HG03521 (cell line): Measurements from ENCODE around the gene SHF.
"Not testable (repeated sequence)": the region's sequence is repeated elsewhere in the genome, so short reads cannot be mapped to it uniquely, and the experiment has no call there.

Experiments
- ATAC-seq: cut with Tn5 transposase; IDR thresholded peaks from one replicate; pipeline ENCODE4 v1.9.1; 2021; ENCODE audit warnings: mild to moderate bottlenecking, moderate library complexity; ENCODE audit not compliant: unreplicated experiment

The SHF gene, protein sequence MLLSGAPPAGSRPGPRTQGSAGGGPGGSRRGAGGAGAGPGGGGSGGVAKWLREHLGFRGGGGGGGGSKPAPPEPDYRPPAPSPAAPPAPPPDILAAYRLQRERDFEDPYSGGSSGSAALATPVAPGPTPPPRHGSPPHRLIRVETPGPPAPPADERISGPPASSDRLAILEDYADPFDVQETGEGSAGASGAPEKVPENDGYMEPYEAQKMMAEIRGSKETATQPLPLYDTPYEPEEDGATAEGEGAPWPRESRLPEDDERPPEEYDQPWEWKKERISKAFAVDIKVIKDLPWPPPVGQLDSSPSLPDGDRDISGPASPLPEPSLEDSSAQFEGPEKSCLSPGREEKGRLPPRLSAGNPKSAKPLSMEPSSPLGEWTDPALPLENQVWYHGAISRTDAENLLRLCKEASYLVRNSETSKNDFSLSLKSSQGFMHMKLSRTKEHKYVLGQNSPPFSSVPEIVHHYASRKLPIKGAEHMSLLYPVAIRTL

DNA sequence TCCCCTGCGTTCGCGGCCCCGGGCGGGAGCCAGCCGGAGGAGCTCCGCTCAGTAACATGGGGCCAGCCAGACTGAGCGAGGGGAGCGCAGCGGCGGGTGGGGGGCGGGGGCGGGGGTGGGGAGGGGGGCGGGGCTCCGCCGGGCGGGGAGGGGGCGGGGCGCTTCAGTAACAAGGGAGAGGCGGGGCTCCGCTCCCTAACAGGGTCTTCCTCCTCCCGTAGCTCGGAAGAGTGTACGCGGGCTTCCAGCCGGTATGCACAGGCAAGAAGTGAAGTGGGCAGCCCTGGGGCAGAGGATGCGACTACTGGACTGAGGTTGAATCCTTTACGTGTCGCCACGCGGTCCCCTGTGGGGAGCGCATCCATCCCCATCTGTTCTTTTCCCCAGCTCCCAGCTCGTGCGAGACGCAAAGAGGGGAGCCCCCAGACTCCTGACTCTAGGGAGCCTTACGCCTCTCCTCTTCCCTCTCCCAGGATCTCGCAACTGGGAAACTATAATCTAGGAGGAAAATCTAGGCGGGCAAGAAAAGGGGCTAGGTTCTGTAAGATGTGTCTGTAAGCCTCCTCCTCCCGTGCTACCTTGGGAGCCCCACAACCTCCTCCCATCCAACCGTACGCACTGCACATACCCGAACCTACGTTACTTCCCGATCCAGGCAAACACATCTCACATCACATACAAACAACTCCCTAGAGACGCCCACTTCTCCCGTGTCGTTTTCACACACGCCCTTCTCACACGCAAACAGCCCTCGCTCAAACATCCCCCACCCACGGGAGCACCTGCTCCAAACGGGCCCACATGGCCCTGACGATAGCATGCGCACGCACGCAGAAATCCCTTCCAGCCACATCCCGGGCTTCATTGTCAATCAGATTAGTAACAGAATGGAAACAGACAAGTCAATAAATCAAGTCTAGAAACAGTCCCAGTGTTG lies at the start of gene SHF:
SHF (minus strand) TSS at position 73 of the 937 bp plus-strand sequence; CDS start at position 58, 15 bp downstream.
- no peak for ATAC-seq

DNA sequence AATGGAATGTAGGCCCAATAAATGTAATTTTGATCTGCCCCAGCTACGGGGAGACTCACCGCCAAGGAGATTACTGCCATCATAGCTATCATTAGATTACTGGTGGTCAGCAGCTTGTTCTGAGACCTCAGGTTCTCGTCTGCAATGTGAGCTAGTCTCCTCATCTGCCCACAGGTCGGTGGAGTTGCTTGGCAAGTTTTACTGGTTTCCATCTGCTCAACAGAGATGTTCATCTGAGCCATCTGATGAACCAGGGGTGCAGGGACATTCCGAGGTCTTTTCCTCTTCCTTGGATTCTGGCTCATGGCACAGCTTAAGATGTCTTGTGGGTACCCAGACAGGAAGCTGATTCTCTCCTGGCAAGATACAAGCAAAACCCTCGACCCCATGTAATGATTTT lies 49.0 kb upstream of the SHF start:
- ATAC-seq: not testable (repeated sequence)

DNA sequence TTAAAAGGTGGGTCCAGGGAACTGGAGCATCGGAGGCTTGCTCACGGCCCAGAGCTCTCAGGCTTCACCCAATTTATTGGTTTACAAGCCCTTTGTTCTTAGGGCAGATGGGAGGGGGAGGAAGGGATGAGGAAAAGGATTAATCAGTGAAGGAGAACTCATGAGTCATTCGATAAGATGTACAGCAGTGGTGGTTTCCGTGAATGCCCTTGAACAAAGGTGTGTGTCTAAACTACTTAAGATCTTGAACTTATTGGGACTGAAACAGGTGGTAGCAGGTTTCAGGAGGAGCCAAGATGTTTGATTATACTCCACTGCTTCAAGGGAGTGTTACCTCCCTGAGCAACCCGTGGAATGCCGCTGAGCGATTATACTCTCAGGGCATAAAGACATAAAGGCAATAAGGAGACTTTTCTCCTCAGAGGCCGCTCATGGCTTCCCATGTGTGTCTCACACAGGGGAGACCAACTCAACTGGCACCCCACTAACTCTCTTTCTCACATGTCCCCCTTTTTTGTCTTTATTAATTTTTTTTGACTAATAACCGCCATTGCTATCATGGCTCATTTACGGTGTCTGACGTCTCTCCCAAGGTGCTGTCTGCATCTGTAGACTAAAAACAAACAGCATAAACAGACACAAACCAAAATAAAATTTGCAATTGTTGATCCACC lies 46.9 kb upstream of the SHF start:
- ATAC-seq: no peak

DNA sequence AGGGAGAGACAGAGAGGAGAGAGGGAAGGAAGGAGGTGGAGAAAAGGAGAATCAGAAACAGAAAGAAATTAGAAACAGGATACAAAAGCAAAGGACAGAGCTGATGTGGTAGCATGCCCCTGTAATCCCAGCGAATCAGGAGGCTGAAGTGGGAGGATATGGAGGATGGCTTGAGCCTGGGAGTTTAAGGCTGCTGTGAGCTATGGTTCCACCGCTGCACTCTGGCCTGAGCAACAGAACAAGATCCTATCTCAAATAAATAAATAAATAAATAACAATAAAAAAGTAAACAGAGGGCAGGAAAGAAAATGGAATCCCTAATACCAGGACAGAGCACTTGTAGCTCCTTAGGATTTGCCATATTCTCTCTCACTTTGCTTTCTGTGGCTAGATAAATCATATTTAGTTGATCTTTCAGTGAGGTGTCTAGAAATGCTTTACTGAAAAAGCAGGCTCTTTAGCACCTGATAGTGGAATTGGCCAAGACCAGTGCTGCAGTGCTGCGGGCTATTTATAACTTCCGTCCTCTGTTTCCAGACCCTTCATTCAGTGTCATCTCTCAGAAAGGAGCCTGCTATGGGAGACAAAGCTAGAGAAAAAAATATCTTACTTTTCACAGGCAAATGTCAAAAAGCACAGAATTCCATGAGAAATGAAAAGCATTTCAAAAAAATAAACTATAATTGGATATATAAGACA lies 44.2 kb upstream of the SHF start:
- ATAC-seq: no peak

DNA sequence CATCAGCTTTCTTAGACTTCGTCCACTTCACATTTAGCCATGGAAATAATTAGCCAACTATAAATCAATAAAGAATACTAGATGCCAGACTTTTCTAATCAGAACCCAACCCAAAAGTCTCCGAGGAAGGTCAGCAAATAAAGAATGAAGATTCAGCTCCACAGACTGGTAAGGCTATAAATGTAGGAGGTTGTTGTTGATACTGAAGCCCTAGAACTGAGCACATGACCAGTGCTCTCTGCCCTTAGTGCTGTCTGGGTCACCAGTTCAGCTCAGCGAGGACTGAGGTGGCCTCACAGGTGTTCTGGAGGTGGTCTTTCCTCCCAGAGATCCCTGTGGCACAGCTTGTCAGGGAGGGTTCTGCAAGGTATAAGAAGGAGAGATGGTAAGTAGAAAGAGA lies 43.4 kb upstream of the SHF start:
- ATAC-seq: no peak

DNA sequence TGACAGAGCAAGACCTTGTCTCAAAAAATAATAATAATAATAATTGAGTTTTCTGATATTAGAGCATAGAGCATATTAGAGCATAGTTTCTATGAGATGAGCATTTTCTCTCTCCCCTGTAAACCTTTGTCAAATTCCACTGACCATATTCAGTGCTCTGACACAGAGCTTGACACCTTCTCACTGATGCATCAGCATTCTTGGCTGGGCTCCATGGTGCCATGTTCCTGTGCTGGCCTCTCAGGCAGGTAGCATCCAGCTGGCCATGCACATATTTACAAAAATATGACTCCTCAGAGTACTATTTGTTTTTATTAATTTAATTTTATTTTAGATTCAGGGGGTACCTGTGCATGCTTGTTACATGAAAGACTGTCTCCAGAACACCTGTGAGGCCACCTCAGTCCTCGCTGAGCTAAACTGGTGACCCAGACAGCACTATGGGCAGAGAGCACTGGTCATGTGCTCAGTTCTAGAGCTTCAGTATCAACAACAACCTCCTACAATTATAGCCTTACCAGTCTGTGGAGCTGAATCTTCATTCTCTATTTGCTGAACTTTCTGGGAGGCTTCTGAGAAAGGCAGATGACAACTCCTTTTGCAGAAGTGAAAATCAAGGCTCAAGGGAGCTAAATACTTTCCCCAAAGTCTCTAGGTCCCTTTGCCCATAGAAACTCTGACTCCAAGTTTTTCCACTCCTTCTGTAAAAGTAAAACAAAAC lies 42.6 kb upstream of the SHF start:
- ATAC-seq: no peak

DNA sequence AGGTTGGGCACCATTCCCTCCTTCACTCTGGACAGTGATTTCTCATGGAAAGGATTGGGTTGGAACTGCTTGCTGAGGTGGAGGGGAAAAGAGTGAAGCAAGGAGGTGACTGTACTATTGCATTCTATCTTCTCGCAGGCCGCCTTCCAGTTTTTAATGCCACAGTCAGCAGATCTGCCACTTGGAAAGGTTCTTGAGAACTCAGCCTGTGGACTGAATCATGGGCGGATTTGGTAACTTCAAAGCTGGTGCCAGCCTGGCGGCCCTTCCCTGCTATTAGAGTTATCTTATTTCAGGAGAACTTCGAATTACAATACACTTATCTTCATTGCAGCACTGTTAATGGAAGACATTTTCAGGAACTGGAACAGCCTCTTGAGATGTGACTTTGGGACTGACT lies 41.2 kb upstream of the SHF start:
- ATAC-seq: no peak

DNA sequence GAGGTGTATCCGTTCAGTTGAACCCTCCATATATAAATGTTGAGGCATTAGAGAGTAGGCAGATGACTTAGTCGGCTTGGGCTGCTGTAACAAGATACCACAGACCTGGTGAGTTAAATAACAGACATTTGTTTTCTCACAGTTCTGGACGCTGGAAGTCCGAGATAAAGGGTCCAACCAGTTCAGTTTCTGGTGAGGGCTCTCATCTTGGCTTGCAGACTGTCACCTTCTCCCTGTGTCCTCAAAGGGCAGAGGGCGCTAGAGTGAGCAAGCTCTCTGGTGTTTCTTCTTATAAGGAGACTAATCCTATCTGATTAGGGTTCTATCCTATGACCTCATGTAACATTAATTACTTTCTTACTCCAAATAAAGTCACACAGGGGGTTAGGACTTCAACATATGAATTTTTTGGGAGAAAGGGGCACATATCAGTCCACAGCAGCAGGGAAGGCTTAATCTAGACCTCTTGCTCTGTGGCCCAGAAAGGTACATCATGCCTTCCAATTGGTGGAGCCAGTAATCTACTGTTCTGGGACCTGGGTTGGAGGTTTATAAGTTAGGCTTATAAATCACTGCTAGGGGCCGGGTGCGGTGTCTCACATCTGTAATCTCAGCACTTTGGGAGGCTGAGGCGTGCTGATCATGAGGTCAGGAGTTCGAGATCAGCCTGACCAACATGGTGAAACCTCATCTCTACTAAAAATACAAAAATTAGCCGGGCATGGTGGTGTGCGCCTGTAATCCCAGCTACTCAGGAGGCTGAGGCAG lies 37.9 kb upstream of the SHF start:
- ATAC-seq: no peak

DNA sequence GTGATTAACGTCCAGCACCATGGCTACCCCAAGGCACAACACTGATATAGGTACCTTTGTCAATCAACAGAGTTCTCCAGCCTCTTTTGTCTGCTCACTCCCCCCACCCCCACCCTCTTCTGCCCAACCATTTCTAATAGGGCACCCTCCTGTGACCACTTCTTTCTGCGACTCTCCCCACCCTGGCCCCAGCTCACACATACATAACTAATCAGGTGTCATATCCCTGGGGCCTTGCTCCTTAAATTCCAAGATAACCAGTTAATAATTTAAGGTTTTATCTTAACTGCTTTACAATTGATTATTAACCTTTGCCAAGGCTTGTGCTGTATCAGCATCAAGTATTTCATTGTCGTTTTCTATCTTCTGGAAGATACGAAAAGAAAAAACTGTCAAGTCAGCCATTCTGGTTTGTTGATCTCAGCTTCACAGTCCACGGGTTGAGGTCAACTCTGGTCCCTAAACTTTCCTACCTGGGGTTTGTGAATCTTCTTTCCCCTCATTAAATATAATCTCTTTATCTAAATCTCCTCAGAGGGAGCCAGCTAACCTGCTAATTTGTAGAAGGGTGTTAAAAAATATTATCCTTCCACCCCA lies 37.0 kb upstream of the SHF start:
- no peak for ATAC-seq

DNA sequence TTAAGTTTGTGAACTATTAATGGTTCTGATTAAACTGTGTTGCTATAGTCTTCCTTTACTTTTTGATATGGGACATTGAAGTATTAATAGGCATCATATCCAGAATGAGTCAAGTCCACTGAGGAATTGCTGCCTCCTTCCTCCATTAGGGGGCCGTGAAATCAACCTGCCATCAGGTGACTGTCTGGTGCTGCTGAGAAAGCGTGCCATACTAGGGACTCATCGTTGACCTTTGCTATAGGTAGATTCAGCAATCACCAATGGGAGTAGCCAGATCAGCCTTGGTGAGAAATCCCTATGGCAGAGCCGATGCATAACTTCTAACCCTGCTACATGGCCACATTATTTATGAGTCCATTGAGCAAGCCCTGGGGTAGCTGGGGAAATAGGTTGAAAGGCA lies 34.2 kb upstream of the SHF start:
- ATAC-seq: no peak

DNA sequence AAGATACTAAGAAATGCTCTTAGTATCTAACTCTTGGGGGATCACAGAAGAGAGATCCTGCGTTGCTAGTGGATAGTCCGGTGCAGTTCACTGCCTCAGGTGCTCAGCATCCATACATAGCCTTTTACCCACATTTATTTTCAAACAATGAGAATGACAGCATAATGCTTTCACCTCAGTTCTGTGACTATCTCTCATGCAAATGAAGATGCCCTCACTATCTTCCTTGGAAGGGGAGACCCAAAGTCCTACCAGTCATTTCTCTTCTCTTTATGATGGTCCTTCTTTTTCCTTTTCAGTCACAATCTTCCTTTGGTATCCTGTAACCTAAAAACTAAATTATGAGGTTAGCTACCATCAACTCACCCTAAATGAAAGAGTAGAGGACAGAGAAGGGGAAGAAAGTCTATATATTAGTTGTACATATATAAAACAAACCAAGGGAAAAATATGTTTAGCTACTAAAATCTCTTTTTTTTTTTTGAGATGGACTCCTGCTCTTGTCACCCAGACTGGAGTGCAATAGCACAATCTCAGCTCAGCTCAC lies 33.4 kb upstream of the SHF start:
- no peak for ATAC-seq

DNA sequence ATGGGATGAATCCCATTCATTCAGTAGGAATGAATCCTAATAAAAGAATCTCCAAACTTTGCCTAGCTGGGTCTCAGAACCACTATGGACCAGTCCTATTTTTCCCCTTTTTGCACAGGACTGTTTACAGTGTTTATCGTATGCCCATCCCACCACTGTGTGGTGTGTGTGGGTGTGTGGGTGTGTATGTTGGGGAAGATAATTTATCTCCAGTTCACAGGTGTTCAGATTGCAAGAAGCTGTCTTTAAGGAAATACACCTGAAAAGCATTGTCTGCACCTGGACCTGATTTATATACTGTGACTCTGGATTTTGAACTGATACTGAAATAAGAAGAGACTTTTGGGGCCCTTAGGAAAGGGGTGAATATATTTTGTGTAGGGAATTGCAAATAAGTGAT lies 24.7 kb upstream of the SHF start:
- no peak for ATAC-seq

DNA sequence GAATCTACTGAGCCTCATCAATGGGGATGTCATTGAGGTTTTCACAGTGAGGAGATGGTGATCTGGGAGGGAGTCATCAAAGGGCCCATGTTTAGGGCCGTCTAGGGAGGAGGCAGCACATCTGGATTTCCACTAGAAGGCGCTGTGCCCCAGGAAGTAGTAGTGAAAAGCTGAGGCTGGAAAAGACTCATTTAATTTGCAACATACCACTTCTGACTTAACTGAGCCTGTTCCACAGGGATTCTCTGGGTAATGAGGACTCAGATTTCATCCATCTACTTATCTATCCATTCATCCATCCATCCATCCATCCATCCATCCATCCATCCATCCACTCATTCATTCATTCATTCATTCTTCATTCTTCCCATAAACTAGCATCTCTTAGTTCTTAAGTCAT lies 17.4 kb upstream of the SHF start:
- ATAC-seq: no peak

DNA sequence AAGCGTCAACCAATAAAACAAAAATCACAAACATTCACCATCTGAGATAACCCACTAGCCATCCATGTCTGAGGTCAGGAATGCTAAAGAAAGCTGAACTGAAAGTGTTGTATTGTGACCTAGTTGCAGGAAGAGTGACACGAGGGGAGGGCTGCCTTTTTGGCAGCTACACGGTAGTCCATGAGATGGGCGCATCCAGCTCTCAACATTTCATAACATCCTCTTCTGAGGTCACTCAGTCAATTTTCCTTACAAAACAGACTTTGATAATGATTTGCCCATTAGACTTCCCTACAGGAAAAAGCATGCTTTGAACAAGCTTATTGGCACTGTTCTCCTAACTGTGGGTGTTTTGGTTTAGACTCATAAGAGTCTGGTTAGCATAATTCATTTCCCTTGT lies 15.4 kb upstream of the SHF start:
- no peak for ATAC-seq

DNA sequence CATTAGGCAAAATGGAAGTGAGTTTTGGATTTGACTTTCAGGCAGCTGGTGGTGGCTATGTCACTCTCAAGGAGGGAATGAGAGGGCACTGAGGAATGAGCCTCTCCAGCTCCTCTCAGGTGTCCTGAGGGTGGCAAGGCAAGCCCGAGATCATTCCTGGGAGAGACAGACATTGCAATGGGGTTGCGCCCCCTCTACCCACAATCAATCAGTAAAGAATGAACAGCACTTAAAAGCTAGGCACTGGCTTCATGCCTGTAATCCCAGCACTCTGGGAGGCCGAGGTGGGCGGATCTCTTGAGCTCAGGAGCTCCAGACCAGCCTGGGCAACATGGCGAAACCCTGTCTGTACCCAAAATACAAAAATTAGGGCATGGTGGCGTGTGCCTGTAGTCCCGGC lies 14.1 kb upstream of the SHF start:
- ATAC-seq: no peak

DNA sequence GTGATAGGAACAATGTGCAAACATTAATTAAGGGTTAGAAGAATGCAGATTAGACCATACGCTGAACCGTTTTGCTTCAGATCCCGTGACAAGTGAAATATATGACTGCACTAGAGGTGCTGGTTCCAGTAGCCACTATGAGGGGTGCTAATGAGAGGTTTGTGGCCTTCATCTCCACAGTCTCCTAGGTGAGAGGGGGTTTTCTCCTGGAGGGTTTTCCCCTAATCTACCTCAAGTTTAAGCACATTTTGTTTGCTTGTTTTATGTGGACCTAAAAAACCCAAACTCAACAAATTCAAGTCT lies 13.7 kb upstream of the SHF start:
- no peak for ATAC-seq

DNA sequence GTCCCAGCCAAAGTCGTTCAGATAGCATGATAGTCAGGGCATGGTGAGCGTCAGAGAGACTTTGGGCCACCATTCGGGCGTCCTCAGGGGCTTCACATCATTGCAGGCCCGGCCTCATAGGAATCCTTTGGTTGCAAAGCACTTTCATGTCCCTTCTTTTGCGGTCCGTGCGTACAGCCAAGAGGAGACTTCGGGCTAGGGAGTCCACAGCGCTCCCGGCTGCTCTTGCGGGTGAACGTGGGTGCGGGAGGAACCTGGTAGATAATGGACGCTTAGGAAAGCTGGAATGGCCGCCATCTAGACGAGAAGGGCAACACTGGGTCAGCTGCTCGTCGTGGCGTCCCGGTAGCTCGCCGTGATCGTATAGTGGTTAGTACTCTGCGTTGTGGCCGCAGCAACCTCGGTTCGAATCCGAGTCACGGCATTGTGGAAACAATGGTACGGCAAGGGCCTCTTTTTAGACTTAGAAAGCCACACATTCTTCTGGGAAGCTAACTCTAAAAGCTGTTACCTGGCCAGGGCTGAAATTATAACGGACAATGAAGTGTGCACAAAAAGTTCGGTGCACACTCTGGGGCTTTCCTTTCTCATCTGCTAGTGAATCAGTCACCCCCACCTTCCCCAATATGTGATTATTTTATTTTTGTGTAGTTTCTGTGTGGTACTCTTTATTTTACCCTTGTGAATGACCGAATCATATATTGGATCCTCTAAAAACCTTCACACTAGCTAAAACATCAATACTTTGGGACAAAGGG lies 13.2 kb upstream of the SHF start:
- peak; percentile 1 for ATAC-seq
